OCI-LY7 (cell line): ENCODE data around the gene AGBL3. TPM values are rescaled to one million over a fixed set of nuclear protein-coding genes. Genes with fewer than 3 reads are reported as not detected.

ENCODE experiments used
- BruUV-seq: library from RNA; stranded (reverse); fragments of 400-500 nt; replicated peaks from 2 replicates; lab custom pipeline; 2021; lab: Mats Ljungman, UMichigan
- CTCF ChIA-PET: fragments of 300-600 bp; sonication (Branson Sonifier 250); formaldehyde crosslinking; loops from one replicate; lab custom pipeline; 2022; ENCODE audit warnings: antibody characterized with exemption; ENCODE audit not compliant: unreplicated experiment; lab: Charles Lee
- POLR2A ChIA-PET: fragments of 300-600 bp; sonication (Branson Sonifier 250); formaldehyde crosslinking; loops from one replicate; lab custom pipeline; 2022; ENCODE audit warnings: antibody characterized with exemption; lab: Charles Lee
- DNase-seq: peaks from one replicate; pipeline ENCODE4 v3.0.0-alpha.2; 2015; ENCODE audit warnings: low spot score
- H2AFZ ChIP-seq: fragments of 200-600 bp; sonication (generic), shearing (Covaris generic); 2 replicates; pipeline ENCODE4 v1.6.1; 2014; ENCODE audit warnings: mild to moderate bottlenecking, antibody characterized with exemption, low read length, moderate library complexity
- H3K27ac ChIP-seq: fragments of 200-600 bp; sonication (generic); 2 replicates; pipeline ENCODE4 v1.5.1; 2014; ENCODE audit warnings: mixed run types, low read depth, mild to moderate bottlenecking, moderate library complexity, low read length, inconsistent platforms; ENCODE audit not compliant: poor library complexity, severe bottlenecking
- H3K36me3 ChIP-seq: fragments of 200-600 bp; sonication (generic); 2 replicates; pipeline ENCODE4 v1.6.1; 2014; ENCODE audit warnings: mild to moderate bottlenecking, antibody characterized with exemption, low read length, moderate library complexity, mixed read lengths; ENCODE audit not compliant: insufficient read depth
- H3K4me1 ChIP-seq: fragments of 200-600 bp; sonication (generic); 2 replicates; pipeline ENCODE4 v1.5.1; 2014; ENCODE audit warnings: mild to moderate bottlenecking, low read length; ENCODE audit not compliant: insufficient read depth, poor library complexity, severe bottlenecking
- H3K4me2 ChIP-seq: fragments of 200-600 bp; sonication (generic); 2 replicates; pipeline ENCODE4 v1.6.1; 2014; ENCODE audit warnings: mild to moderate bottlenecking, low read length
- H3K4me3 ChIP-seq: fragments of 200-600 bp; sonication (generic); 2 replicates; pipeline ENCODE4 v1.5.1; 2014; ENCODE audit warnings: mild to moderate bottlenecking, low read depth, low read length; ENCODE audit not compliant: poor library complexity, severe bottlenecking
- H3K79me2 ChIP-seq: fragments of 200-600 bp; sonication (generic); 2 replicates; pipeline ENCODE4 v1.6.1; 2016; ENCODE audit warnings: low read depth, mild to moderate bottlenecking, low read length, moderate library complexity, mixed read lengths; ENCODE audit not compliant: insufficient read depth
- H3K9me2 ChIP-seq: fragments of 200-600 bp; sonication (generic); 2 replicates; pipeline ENCODE4 v1.6.1; 2016; ENCODE audit warnings: mild to moderate bottlenecking, low read length, mixed read lengths; ENCODE audit not compliant: insufficient read depth
- H3K9me3 ChIP-seq: fragments of 200-600 bp; sonication (generic); 2 replicates; pipeline ENCODE4 v1.6.1; 2014; ENCODE audit warnings: mild to moderate bottlenecking, mixed run types, low read length, mixed read lengths
- H4K20me1 ChIP-seq: fragments of 200-600 bp; sonication (generic); 2 replicates; pipeline ENCODE4 v1.6.1; 2014; ENCODE audit warnings: mild to moderate bottlenecking, antibody characterized with exemption, low read length, moderate library complexity, mixed read lengths; ENCODE audit not compliant: insufficient read depth
- CTCF ChIP-seq: fragments of 200-600 bp; sonication (generic); conservative IDR thresholded peaks from 2 replicates; pipeline ENCODE4 v1.5.1; 2014; ENCODE audit warnings: mild to moderate bottlenecking, antibody characterized with exemption, low read length, moderate library complexity, mixed read lengths
- EZH2phosphoT487 ChIP-seq: fragments of 200-600 bp; sonication (generic); IDR thresholded peaks from 2 replicates; pipeline ENCODE4 v1.6.1; 2018; ENCODE audit warnings: low read depth, borderline replicate concordance, mild to moderate bottlenecking, mixed run types, antibody characterized with exemption, low read length, moderate library complexity, mixed read lengths
- intact Hi-C: fragments of 100-400 bp; cut with micrococcal nuclease; formaldehyde crosslinking; loops from one replicate; pipeline ENCODE4 v1.10.0; 2022; ENCODE audit not compliant: unreplicated experiment
- total RNA-seq, 2 experiments: library from RNA; depleted of rRNA in 1 of 2; stranded (reverse); fragments of >200 nt in 1 of 2; shearing (Covaris generic) in 1 of 2; gene quantifications; 2 replicates each; pipeline ENCODE4 v1.2.3, GENCODE V29; 2014 to 2022

AGBL3 gene
- total RNA-seq, 2 experiments from 2014 or later = 3.5 to 4.9 TPM

- intact Hi-C loops = loop anchor here (10.0 kb wide), 1 partner anchor 513 kb away; no protein-coding TSS in a partner anchor
- Histone ChIP-seq H2AFZ (no peak overlapping the region), H4K20me1 (no peaks in the 10 kb centered on the region), H3K4me3 (no peak overlapping the region), H3K79me2 (no peaks in the 10 kb centered on the region), H3K36me3 (no peaks in the 10 kb centered on the region), H3K27ac (no peak overlapping the region), H3K4me2 (no peak overlapping the region), H3K4me1 (no peaks in the 10 kb centered on the region), H3K9me3 (no peaks in the 10 kb centered on the region), H3K9me2 (no peaks in the 10 kb centered on the region)
- DNase-seq = no peak
- BruUV-seq = no TSS peak
- CTCF ChIA-PET = no interaction called here
- POLR2A ChIA-PET = no interaction called here
- TF ChIP-seq EZH2phosphoT487 (no peak), CTCF (no peak)
Observed at GRCh38 chr7:134947329-134947728, 39.0 kb upstream of the AGBL3 start.

GRCh38 chr7:134947831-134948230 lies 38.5 kb upstream of the AGBL3 start:
- no peaks in the 10 kb centered on the region for H3K79me2 ChIP-seq
- no TSS peak for BruUV-seq
- H3K9me2 ChIP-seq = no peaks in the 10 kb centered on the region
- no peak overlapping the region for H3K4me3 ChIP-seq
- no peak overlapping the region for H2AFZ ChIP-seq
- no peak for DNase-seq
- TF ChIP-seq CTCF (no peak), EZH2phosphoT487 (no peak)
- intact Hi-C loops = loop anchor here (10.0 kb wide), 1 partner anchor 513 kb away; no protein-coding TSS in a partner anchor
- POLR2A ChIA-PET = no interaction called here
- no peaks in the 10 kb centered on the region for H3K4me1 ChIP-seq
- CTCF ChIA-PET = no interaction called here
- H3K36me3 ChIP-seq = no peaks in the 10 kb centered on the region
- no peak overlapping the region for H3K27ac ChIP-seq
- no peak overlapping the region for H3K4me2 ChIP-seq
- no peaks in the 10 kb centered on the region for H4K20me1 ChIP-seq
- no peaks in the 10 kb centered on the region for H3K9me3 ChIP-seq

GRCh38 chr7:134948246-134948645 lies 38.1 kb upstream of the AGBL3 start:
- H3K36me3 ChIP-seq = no peaks in the 10 kb centered on the region
- ChIA-PET CTCF (no interaction called here), POLR2A (interaction anchor here (0.7 kb wide), 1 partner anchor 49 kb away, joined by 3 read pairs; no protein-coding TSS in a partner anchor)
- no peaks in the 10 kb centered on the region for H3K79me2 ChIP-seq
- no peak overlapping the region for H3K4me2 ChIP-seq
- no peaks in the 10 kb centered on the region for H3K9me3 ChIP-seq
- no peaks in the 10 kb centered on the region for H3K9me2 ChIP-seq
- no peak for DNase-seq
- no peaks in the 10 kb centered on the region for H4K20me1 ChIP-seq
- BruUV-seq = no TSS peak
- H2AFZ ChIP-seq = no peak overlapping the region
- intact Hi-C loops = loop anchor here (10.0 kb wide), 1 partner anchor 513 kb away; no protein-coding TSS in a partner anchor
- no peak overlapping the region for H3K4me3 ChIP-seq
- TF ChIP-seq CTCF = no peak
- no peak for TF ChIP-seq EZH2phosphoT487
- H3K27ac ChIP-seq = no peak overlapping the region
- no peaks in the 10 kb centered on the region for H3K4me1 ChIP-seq
